Purkinje cell (primary cell): Measurements from ENCODE around the gene ZNF444. TPM values are rescaled to one million over a fixed set of nuclear protein-coding genes. Genes with fewer than 3 reads are reported as not detected.

Experiments
- polyA plus RNA-seq: library from polyadenylated mRNA; unstranded; fragments of >200 nt; fragmentation: Nextera tagmentation; gene quantifications from 2 replicates; pipeline ENCODE4 v1.2.1, GENCODE V29; 2014

ZNF444 gene
- polyA plus RNA-seq, result 1.7 and 1.9 TPM in 2 replicates

DNA sequence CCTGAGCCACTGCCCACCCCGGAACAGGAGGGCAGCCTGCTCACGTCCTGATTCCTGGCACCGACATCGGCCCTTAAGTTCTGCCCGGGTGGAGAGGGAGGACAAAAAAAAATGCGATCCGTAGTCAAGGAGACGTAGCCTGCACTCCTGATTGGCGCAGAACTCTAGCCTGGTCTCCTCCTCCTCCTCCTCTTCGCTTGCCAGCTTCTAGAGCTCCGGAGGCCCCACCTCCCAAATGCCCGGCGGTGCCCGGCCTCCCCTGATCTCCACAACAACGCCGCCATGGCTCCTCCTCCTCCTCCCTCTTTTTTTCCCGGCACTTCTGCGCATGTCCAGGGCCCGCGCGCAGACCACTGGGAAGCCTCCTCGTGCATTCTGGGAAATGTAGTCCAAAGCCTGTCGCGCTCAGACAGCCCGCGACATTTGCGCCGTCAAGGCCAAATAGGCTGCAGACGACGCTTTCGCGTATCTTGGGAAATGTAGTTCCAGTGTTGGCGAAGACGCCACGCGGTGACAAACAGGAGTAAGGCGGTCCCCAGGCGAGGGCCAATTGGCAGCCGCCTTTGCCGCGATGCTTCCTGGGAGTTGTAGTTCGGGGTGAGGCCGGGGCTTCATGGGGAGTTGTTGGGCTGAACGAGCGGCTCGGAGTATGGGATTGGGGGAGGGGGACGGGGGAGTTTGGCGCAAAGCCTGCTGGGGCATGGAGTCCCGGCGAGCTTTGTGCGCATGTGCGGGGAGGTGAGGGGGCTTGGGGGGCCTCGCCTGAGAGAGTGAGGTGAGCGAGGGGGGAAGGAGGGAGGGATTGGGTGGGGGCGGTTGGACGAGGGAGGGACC lies at the start of gene ZNF444:
ZNF444 (plus strand) TSS at position 705 of the 834 bp plus-strand sequence. CDS start 5,625 bp downstream, outside the sequence.

DNA sequence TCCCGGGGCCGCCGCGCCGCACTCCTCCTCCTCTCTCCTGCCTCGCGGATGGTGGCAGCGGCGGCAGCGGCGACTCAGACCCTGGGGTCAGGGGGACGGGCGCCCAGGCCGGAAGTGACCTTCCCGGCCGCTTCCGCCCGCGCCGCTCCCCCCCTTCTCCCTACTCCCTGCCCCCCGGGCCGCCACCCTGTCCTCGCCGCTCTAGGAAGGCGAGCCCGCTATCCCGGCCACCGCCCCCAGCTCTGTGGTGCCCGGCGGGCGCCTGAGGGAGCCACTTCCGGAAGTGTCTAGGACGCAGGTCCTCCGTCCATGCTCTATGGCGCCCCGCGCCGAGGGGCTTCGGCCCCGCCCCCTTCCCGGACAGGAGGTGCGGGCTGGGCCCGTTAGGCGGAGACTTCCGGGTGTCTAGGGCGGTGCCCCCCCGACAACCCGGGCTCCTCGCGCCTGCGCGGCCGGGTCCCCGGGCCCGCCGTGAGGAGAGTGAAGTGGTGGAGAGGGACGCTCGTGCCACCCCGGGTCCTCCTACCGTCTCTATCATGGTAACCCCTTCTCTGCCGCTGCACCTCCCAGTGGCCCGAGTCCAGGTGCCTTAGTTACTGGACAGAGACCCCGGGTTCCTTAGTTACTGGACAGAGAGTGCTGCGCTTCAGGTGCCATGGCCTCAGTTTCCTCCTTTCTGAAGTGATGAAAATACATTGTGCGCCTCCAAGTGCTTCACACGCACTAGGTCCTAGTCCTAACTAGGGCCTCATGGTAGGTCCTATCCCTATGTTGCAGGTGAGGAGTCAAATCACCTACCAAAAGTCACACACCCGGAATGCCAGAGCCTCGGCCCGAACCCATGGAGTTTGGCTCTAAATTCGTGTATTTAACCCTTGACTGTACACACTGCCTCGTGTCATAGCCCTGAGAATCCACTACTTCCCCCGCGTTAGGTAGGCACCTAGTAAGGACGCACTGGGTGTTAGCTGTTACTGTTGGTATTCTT lies 19.6 kb upstream of the ZNF444 start, which contains the start of gene ZNF787:
ZNF787 (minus strand) TSS at position 116 of the 988 bp plus-strand sequence. CDS start 18,078 bp downstream, outside the sequence.

GRCh38 chr19:56175861-56176307 lies 34.8 kb downstream of the ZNF444 start, which contains the start of gene GALP:
GALP (plus strand) TSS chr19:56176008; CDS start chr19:56177109, 1,101 bp downstream.

DNA sequence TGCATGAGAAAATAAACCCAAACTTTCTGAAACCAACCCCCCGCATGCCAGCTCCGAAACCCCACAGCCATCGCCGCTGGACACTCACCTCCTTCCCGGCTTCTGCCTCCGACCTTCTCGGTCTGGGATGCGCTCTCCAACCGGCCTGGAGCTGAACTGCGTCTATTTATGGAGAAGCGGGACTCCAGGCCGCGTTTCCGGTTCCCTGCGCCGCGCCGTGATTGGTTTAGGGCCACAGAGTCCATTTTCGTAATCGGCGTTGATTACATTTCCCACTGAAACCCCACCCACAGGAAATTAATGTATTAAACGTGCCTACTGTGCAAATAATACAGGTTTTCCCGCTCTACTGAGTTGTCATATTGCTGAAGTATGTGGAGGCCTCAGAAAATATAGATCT lies 56.6 kb downstream of the ZNF444 start, which contains the start of gene ZSCAN5B:
ZSCAN5B (minus strand) TSS at position 138 of the 400 bp plus-strand sequence. CDS start 4,731 bp downstream, outside the sequence.

GRCh38 chr19:56201973-56202372 lies 60.9 kb downstream of the ZNF444 start, which contains the start of gene ZSCAN5C:
ZSCAN5C (plus strand) TSS chr19:56202273; CDS start chr19:56205914, 3,641 bp downstream.

Other genes with a start within 250 kb of the ZNF444 start
- gene NLRP13, start 209.0 kb upstream of the ZNF444 start, polyA plus RNA-seq, result not detected in 2 replicates
- not detected in 2 replicates for gene NLRP8, start 193.5 kb upstream of the ZNF444 start, polyA plus RNA-seq
- not detected in 2 replicates for gene NLRP5, start 154.5 kb upstream of the ZNF444 start, polyA plus RNA-seq
- 0.74 and 1.1 TPM in 2 replicates for gene ZNF787, start 20.0 kb upstream of the ZNF444 start, polyA plus RNA-seq
- not detected in 2 replicates for gene GALP, start 34.7 kb downstream of the ZNF444 start, polyA plus RNA-seq
- not detected in 2 replicates for gene ZSCAN5B, start 56.5 kb downstream of the ZNF444 start, polyA plus RNA-seq
- not detected in 2 replicates for gene ZSCAN5C, start 61.0 kb downstream of the ZNF444 start, polyA plus RNA-seq
- not detected in 2 replicates for gene EDDM13, start 131.5 kb downstream of the ZNF444 start, polyA plus RNA-seq
- gene ZSCAN5A, start 173.6 kb downstream of the ZNF444 start, polyA plus RNA-seq, result 17.5 and 19.6 TPM in 2 replicates